ENCODE measurements around the gene FGA. TPM values are rescaled to one million over a fixed set of nuclear protein-coding genes. Genes with fewer than 3 reads are reported as not detected.

FGA gene
- total and polyA plus RNA-seq, 4 donors = 8,747 to 25,210 (median 14,399) TPM

GRCh38 chr4:154589296-154590197 is 995 bp downstream of the FGA start:
- Histone ChIP-seq H3K27ac (ENCODE audit: low read depth in 1 of 2, low read length in 2 of 2) (peak overlapping the region; percentile 62 to 84), H3K36me3 (ENCODE audit: control insufficient read depth in 4 of 4, insufficient read depth in 3 of 4, low read depth in 1 of 4, low read length in 3 of 4) (peaks cover 2 to 35% (median 29%) of the 10 kb centered on the region in 4 donors), H3K27me3 (ENCODE audit: control insufficient read depth in 4 of 4, insufficient read depth in 4 of 4, low read length in 3 of 4) (no peaks in the 10 kb centered on the region), H3K4me3 (ENCODE audit: low read depth in 1 of 3, low read length in 3 of 3) (peak overlapping the region; percentile 43 to 99 (median 94)), H3K4me1 (ENCODE audit: control insufficient read depth in 4 of 4, insufficient read depth in 4 of 4, low read length in 3 of 4) (peaks cover 5 to 51% (median 33%) of the 10 kb centered on the region in 4 donors), H3K9me3 (ENCODE audit: control insufficient read depth in 4 of 4, low read length in 3 of 4) (no peaks in the 10 kb centered on the region), H3K9ac (ENCODE audit: low read depth in 1 of 2, low read length in 2 of 2) (peak overlapping the region; percentile 93 to 97)
- TF ChIP-seq FOXA2 (IDR thresholded peaks at IDR 0.05) (no peak), NR2F2 (IDR thresholded peaks at IDR 0.05) (no peak), EGR1 (IDR thresholded peaks at IDR 0.05; ENCODE audit: low read depth in 2 of 2) (no peak), HNF4G (IDR thresholded peaks at IDR 0.05) (no peak), SP1 (IDR thresholded peaks at IDR 0.05) (no peak), GABPA (IDR thresholded peaks at IDR 0.05 in 1 of 2, conservative IDR thresholded peaks at IDR 0.05 in 1 of 2) (no peak), HNF4A (conservative IDR thresholded peaks at IDR 0.05) (no peak), ZBTB33 (IDR thresholded peaks at IDR 0.05) (no peak), YY1 (IDR thresholded peaks at IDR 0.05) (no peak), RXRA (IDR thresholded peaks at IDR 0.05) (no peak), ATF3 (IDR thresholded peaks at IDR 0.05) (no peak), TAF1 (conservative IDR thresholded peaks at IDR 0.05) (no peak), FOXA1 (IDR thresholded peaks at IDR 0.05) (no peak), JUND (IDR thresholded peaks at IDR 0.05) (no peak)
- TF ChIP-seq, protein P1, sequence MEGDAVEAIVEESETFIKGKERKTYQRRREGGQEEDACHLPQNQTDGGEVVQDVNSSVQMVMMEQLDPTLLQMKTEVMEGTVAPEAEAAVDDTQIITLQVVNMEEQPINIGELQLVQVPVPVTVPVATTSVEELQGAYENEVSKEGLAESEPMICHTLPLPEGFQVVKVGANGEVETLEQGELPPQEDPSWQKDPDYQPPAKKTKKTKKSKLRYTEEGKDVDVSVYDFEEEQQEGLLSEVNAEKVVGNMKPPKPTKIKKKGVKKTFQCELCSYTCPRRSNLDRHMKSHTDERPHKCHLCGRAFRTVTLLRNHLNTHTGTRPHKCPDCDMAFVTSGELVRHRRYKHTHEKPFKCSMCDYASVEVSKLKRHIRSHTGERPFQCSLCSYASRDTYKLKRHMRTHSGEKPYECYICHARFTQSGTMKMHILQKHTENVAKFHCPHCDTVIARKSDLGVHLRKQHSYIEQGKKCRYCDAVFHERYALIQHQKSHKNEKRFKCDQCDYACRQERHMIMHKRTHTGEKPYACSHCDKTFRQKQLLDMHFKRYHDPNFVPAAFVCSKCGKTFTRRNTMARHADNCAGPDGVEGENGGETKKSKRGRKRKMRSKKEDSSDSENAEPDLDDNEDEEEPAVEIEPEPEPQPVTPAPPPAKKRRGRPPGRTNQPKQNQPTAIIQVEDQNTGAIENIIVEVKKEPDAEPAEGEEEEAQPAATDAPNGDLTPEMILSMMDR (IDR thresholded peaks at IDR 0.05; ENCODE audit: low read depth, low read length, missing input control) = no peak
- TF ChIP-seq, protein P2, sequence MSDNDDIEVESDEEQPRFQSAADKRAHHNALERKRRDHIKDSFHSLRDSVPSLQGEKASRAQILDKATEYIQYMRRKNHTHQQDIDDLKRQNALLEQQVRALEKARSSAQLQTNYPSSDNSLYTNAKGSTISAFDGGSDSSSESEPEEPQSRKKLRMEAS (IDR thresholded peaks at IDR 0.05) = no peak
- WGBS = 35% methylated on average over 7 of the region's 7 CpGs
- no peak for DNase-seq (ENCODE audit: low spot score)

- Histone ChIP-seq H3K27ac (ENCODE audit: low read depth in 1 of 2, low read length in 2 of 2) (peak overlapping the region; percentile 18 to 84), H3K9me3 (ENCODE audit: control insufficient read depth in 4 of 4, low read length in 3 of 4) (no peaks in the 10 kb centered on the region), H3K9ac (ENCODE audit: low read depth in 1 of 2, low read length in 2 of 2) (peak overlapping the region; percentile 93 to 97), H3K4me3 (ENCODE audit: low read depth in 1 of 3, low read length in 3 of 3) (peak overlapping the region; percentile 39 to 99 (median 94)), H3K27me3 (ENCODE audit: control insufficient read depth in 4 of 4, insufficient read depth in 4 of 4, low read length in 3 of 4) (no peaks in the 10 kb centered on the region), H3K4me1 (ENCODE audit: control insufficient read depth in 4 of 4, insufficient read depth in 4 of 4, low read length in 3 of 4) (peaks cover 5 to 38% (median 21%) of the 10 kb centered on the region in 4 donors), H3K36me3 (ENCODE audit: control insufficient read depth in 4 of 4, insufficient read depth in 3 of 4, low read depth in 1 of 4, low read length in 3 of 4) (peaks cover 2 to 35% (median 29%) of the 10 kb centered on the region in 4 donors)
- DNase-seq (ENCODE audit: low spot score) = no peak
- 37% methylated on average over 2 of the region's 2 CpGs for WGBS
- TF ChIP-seq TAF1 (conservative IDR thresholded peaks at IDR 0.05) (peak; percentile 21), RXRA (IDR thresholded peaks at IDR 0.05) (peak in 1 of 2 donors; percentile 16), ATF3 (IDR thresholded peaks at IDR 0.05) (peak; percentile 29), ZBTB33 (IDR thresholded peaks at IDR 0.05) (no peak)
These were observed 2.3 kb downstream of the FGA start for GRCh38 chr4:154588198-154588597.
